DND-41 (cell line): Measurements from ENCODE around the gene OSBPL1A.

Source experiments
- ATAC-seq: fragments of 200-7000 bp; cut with Tn5 transposase; 3 replicates; pipeline ENCODE4 v1.9.1; 2021; ENCODE audit warnings: low read depth; ENCODE audit not compliant: insufficient read depth
- DNase-seq: peaks from one replicate; pipeline ENCODE4 v3.0.0-alpha.2; 2020
- H2AFZ ChIP-seq: 2 replicates; pipeline ENCODE4 v1.6.0; 2012; ENCODE audit warnings: low read depth, low read length
- H3K27ac ChIP-seq: 2 replicates; pipeline ENCODE4 v1.5.1; 2012; ENCODE audit warnings: low read length, inconsistent platforms
- H3K27me3 ChIP-seq: fragments of 200-600 bp; sonication (generic); 2 replicates; pipeline ENCODE4 v1.6.0; 2012; ENCODE audit warnings: low read length, mild to moderate bottlenecking, inconsistent platforms; ENCODE audit not compliant: insufficient read depth, poor library complexity
- H3K36me3 ChIP-seq: 2 replicates; pipeline ENCODE4 v1.5.1; 2012; ENCODE audit warnings: low read length, inconsistent platforms; ENCODE audit not compliant: insufficient read depth
- H3K4me1 ChIP-seq: 2 replicates; pipeline ENCODE4 v1.5.1; 2012; ENCODE audit warnings: mild to moderate bottlenecking, low read length; ENCODE audit not compliant: insufficient read depth
- H3K4me2 ChIP-seq: 2 replicates; pipeline ENCODE4 v1.6.0; 2012; ENCODE audit warnings: mild to moderate bottlenecking, moderate library complexity, low read length, inconsistent platforms; ENCODE audit not compliant: insufficient read depth
- H3K4me3 ChIP-seq, 2 experiments: fragments of 200-600 bp in 1 of 2; shearing (Covaris generic) in 1 of 2; 2 replicates each; pipeline ENCODE4 v1.5.1; 2012 to 2016; ENCODE audit warnings: inconsistent platforms in 2 of 2, low read length in 2 of 2, mild to moderate bottlenecking in 2 of 2, low read depth in 1 of 2, moderate library complexity in 1 of 2
- H3K79me2 ChIP-seq: 2 replicates; pipeline ENCODE4 v1.6.0; 2012; ENCODE audit warnings: low read length, inconsistent platforms; ENCODE audit not compliant: insufficient read depth
- H3K9ac ChIP-seq: 2 replicates; pipeline ENCODE4 v1.6.0; 2012; ENCODE audit warnings: low read depth, mild to moderate bottlenecking, inconsistent platforms, low read length, moderate library complexity
- H3K9me3 ChIP-seq: 2 replicates; pipeline ENCODE4 v1.5.1; 2012; ENCODE audit warnings: low read length, moderate library complexity, mild to moderate bottlenecking, inconsistent platforms; ENCODE audit not compliant: insufficient read depth, severe bottlenecking
- H4K20me1 ChIP-seq: 2 replicates; pipeline ENCODE4 v1.6.0; 2012; ENCODE audit warnings: low read length; ENCODE audit not compliant: insufficient read depth
- EZH2 ChIP-seq: IDR thresholded peaks from 3 replicates; pipeline ENCODE4 v1.6.1; 2012; ENCODE audit warnings: borderline replicate concordance, low read depth, mild to moderate bottlenecking, moderate library complexity, low read length, inconsistent platforms; ENCODE audit not compliant: severe bottlenecking
- TF ChIP-seq, protein P1 (sequence below): IDR thresholded peaks from 2 replicates; pipeline ENCODE4 v1.5.1; 2012; ENCODE audit warnings: borderline replicate concordance, low read length, moderate library complexity, mild to moderate bottlenecking; ENCODE audit not compliant: poor library complexity, severe bottlenecking; ENCODE audit errors: extremely low read depth

Gene OSBPL1A

DNA sequence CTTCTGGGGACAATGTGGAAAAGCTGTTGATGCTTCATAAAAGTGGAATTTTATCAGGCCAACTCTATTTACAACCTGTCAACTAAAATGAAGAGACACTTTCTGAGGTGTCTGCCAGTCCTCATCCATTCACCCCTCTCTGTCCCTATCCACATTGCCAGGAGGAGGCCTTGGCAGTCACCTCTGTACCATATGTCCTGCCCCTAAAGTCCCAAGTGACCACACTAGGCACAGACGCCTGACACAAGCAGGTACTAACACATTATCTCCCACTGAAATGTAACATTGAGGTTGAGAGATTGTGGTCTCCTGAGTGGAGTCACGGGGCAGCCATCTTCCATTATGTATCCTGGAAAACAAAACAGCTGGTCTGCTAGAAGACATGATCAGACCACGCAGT is 71.4 kb downstream of the OSBPL1A start:
- H3K4me2 ChIP-seq, result no peak overlapping the region
- no peak overlapping the region for H3K4me3 ChIP-seq
- ATAC-seq, result no peak
- no peak overlapping the region for H3K27ac ChIP-seq
- no peak overlapping the region for H2AFZ ChIP-seq
- H3K36me3 ChIP-seq, result no peaks in the 10 kb centered on the region
- TF ChIP-seq, protein P1, sequence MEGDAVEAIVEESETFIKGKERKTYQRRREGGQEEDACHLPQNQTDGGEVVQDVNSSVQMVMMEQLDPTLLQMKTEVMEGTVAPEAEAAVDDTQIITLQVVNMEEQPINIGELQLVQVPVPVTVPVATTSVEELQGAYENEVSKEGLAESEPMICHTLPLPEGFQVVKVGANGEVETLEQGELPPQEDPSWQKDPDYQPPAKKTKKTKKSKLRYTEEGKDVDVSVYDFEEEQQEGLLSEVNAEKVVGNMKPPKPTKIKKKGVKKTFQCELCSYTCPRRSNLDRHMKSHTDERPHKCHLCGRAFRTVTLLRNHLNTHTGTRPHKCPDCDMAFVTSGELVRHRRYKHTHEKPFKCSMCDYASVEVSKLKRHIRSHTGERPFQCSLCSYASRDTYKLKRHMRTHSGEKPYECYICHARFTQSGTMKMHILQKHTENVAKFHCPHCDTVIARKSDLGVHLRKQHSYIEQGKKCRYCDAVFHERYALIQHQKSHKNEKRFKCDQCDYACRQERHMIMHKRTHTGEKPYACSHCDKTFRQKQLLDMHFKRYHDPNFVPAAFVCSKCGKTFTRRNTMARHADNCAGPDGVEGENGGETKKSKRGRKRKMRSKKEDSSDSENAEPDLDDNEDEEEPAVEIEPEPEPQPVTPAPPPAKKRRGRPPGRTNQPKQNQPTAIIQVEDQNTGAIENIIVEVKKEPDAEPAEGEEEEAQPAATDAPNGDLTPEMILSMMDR, result no peak
- no peak for TF ChIP-seq EZH2
- no peak for DNase-seq
- H3K4me1 ChIP-seq, result no peaks in the 10 kb centered on the region
- H3K9ac ChIP-seq, result no peak overlapping the region
- no peaks in the 10 kb centered on the region for H3K79me2 ChIP-seq
- H3K9me3 ChIP-seq, result no peaks in the 10 kb centered on the region
- no peaks in the 10 kb centered on the region for H3K27me3 ChIP-seq
- H4K20me1 ChIP-seq, result no peaks in the 10 kb centered on the region

DNA sequence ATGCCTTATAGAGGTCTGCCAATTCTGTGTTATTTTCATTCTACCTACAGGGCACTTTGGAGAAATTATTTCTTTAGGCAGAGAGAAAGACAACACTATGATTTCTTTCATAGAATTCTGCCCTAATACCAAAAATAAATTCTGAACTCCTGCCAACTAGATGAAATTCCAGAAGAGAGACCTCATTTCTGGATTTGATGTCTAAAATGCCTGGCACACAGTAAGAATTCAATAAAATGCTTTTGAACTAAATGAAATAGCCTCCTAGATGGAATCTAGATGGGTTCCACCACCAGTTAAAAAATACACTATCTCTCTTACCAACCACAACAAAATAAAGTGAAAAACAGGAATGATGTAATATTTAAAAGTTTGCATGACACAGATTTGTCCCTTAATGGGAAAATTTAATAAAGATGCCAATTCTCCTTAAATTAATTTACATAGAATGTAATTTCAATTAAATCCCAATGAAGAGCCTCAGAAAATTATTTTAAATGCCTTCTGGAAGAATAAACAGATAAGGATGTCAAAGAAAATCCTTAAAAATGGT is 75.0 kb downstream of the OSBPL1A start:
- DNase-seq (no peak), ATAC-seq (no peak)
- Histone ChIP-seq H3K79me2 (no peaks in the 10 kb centered on the region), H3K4me2 (no peak overlapping the region), H3K4me3 (no peak overlapping the region), H3K36me3 (no peaks in the 10 kb centered on the region), H3K4me1 (no peaks in the 10 kb centered on the region), H4K20me1 (no peaks in the 10 kb centered on the region), H3K9ac (no peak overlapping the region), H3K27me3 (no peaks in the 10 kb centered on the region), H3K27ac (no peak overlapping the region), H3K9me3 (no peaks in the 10 kb centered on the region), H2AFZ (no peak overlapping the region)
- TF ChIP-seq, protein P1, result no peak
- TF ChIP-seq EZH2, result no peak

DNA sequence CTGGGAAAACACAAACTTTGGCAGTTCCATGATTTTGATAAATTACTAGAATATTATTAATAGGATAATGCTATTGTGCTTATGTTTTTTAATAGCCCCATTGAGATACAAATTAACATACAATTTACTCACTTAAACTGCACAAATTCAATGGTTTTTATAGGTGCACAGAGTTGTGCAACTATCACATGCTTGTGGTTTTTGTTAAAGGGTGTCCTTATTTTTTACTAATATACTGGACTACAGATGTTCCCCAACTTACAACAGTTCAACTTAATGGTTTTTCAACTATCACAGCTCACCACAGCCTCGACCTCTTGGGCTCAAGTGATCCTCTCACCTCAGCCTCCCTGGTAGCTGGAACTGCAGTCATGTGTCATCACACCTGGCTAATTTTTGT is 76.6 kb downstream of the OSBPL1A start:
- Histone ChIP-seq H3K4me1 (no peaks in the 10 kb centered on the region), H3K27ac (no peak overlapping the region), H3K27me3 (no peaks in the 10 kb centered on the region), H3K79me2 (no peaks in the 10 kb centered on the region), H3K9ac (no peak overlapping the region), H2AFZ (no peak overlapping the region), H4K20me1 (no peaks in the 10 kb centered on the region), H3K9me3 (no peaks in the 10 kb centered on the region), H3K4me2 (no peak overlapping the region), H3K36me3 (no peaks in the 10 kb centered on the region), H3K4me3 (no peak overlapping the region)
- TF ChIP-seq, protein P1, result no peak
- TF ChIP-seq EZH2, result no peak
- ATAC-seq (no peak), DNase-seq (no peak)

DNA sequence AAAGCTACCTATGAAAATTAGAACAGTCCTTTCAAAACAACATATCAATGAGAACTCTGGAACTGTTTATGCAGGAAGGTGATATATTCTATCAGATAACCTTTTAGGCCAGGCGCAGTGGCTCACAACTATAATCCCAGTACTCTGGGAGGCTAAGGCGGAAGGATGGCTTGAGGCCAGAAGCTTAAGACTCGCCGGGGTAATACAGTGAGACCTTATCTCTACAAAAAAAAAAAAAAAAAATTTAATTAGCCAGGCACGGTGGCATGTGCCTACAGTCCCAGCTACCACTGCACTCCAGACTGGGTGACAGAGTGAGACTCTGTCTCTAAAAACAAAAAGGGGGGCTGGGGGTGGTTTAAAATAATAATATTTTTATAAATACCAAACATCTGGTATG is 77.9 kb downstream of the OSBPL1A start:
- Histone ChIP-seq H4K20me1 (no peaks in the 10 kb centered on the region), H2AFZ (no peak overlapping the region), H3K36me3 (no peaks in the 10 kb centered on the region), H3K9me3 (no peaks in the 10 kb centered on the region), H3K27ac (no peak overlapping the region), H3K9ac (no peak overlapping the region), H3K27me3 (no peaks in the 10 kb centered on the region), H3K79me2 (no peaks in the 10 kb centered on the region), H3K4me3 (no peak overlapping the region), H3K4me1 (no peaks in the 10 kb centered on the region), H3K4me2 (no peak overlapping the region)
- no peak for TF ChIP-seq EZH2
- TF ChIP-seq, protein P1, result no peak
- no peak for DNase-seq
- no peak for ATAC-seq
